Inflammatory macrophage (primary cell): Measurements from ENCODE around the gene PRRX1.

Experiments used
- DNase-seq, 2 donors: peaks; one replicate each; pipeline ENCODE4 v3.0.0-alpha.2; 2020 to 2022

Gene PRRX1

DNA sequence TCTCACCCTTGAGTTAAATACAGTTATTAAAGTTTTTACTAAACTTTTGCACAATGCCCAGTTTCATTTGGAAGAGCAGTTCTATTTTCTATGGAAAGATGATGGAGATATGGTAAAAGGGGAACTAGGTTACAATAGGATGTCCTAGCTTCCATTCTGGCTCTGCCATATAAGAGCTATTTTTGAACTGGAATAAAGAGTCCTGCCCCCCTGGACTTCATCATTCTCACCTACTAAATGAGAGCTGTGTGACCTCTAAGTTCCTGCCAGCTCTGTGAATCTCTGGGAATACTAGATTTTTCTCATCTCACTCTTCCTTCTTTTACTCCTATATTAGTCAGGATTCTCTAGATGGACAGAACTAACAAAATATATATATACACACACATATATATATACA, 106.3 kb downstream of the PRRX1 start:
- no peak for DNase-seq

DNA sequence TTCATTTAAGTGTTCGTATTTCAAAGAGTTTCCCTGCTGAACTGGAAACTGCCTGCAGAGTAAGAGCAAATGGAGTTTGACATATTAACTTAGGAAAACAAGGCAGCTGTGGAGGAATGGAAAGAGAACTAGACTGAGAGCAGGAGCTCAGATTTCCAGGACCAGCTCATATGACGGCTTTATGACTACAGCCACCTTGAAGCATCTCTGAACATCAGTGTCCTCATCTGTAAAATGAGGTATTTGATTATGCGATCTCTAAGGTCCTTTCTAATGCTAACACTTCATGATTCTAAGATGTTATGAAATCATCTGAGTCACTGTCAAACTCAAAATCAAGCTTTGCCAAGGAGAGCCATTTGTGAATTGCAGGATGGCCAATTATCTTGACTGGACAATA, 112.3 kb downstream of the PRRX1 start:
- DNase-seq = no peak

DNA sequence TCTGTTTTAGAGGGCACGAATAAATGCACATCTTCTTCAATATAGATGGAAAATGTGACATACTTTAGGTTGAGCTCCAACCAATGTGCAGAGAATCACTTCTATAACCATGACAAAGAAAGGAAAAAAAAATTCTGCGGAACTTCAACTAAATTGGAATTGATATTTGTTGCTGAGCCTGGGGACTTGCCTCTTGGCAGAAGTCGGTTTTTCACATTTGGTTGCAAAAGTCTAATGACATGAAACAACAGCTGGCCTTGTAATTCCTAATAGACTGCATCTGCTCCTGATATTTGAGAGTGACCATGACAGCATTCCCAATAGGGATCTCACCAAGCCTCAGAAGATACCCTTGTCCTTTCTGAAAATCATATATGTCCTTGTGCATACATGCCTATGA, 112.8 kb downstream of the PRRX1 start:
- DNase-seq = no peak
